ENCODE results near the gene SUSD1.
A peak's percentile ranks its signal among the peaks of the same experiment; 100 is the strongest.

Gene SUSD1

GRCh38 chr9:112012026-112012902 is 162.8 kb downstream of the SUSD1 start:
- peak; percentile 76 for DNase-seq (ENCODE audit: low read depth)

GRCh38 chr9:112011051-112011620 is 164.0 kb downstream of the SUSD1 start:
- DNase-seq (ENCODE audit: low read depth): no peak

GRCh38 chr9:112010537-112010936 is 164.6 kb downstream of the SUSD1 start:
- no peak for DNase-seq (ENCODE audit: low read depth)

GRCh38 chr9:112009656-112010055 is 165.4 kb downstream of the SUSD1 start:
- no peak for DNase-seq (ENCODE audit: low read depth)

GRCh38 chr9:112007575-112008240 is 167.4 kb downstream of the SUSD1 start:
- DNase-seq (ENCODE audit: low read depth): no peak

GRCh38 chr9:112006361-112007020 is 168.6 kb downstream of the SUSD1 start:
- DNase-seq (ENCODE audit: low read depth): no peak

GRCh38 chr9:112005939-112006338 is 169.2 kb downstream of the SUSD1 start:
- no peak for DNase-seq (ENCODE audit: low read depth)

GRCh38 chr9:112003538-112003937 is 171.6 kb downstream of the SUSD1 start:
- DNase-seq (ENCODE audit: low read depth): no peak

- no peak for DNase-seq (ENCODE audit: low read depth)
Measured at GRCh38 chr9:112002847-112003457, 172.1 kb downstream of the SUSD1 start.

- no peak for DNase-seq (ENCODE audit: low read depth)
Measured at GRCh38 chr9:112002131-112002846, 172.8 kb downstream of the SUSD1 start.

- DNase-seq (ENCODE audit: low read depth): no peak
Measured at GRCh38 chr9:112000743-112001142, 174.4 kb downstream of the SUSD1 start.

- DNase-seq (ENCODE audit: low read depth): no peak
Measured at GRCh38 chr9:111999319-111999718, 175.8 kb downstream of the SUSD1 start.

- no peak for DNase-seq (ENCODE audit: low read depth)
Measured at GRCh38 chr9:111997831-111998230, 177.3 kb downstream of the SUSD1 start.

GRCh38 chr9:111994831-111995458 is 180.2 kb downstream of the SUSD1 start:
- no peak for DNase-seq (ENCODE audit: low read depth)

- DNase-seq (ENCODE audit: low read depth): no peak
Measured at GRCh38 chr9:111993319-111993718, 181.8 kb downstream of the SUSD1 start.

- DNase-seq (ENCODE audit: low read depth): no peak
Measured at GRCh38 chr9:111992523-111992922, 182.6 kb downstream of the SUSD1 start.

GRCh38 chr9:111991179-111991578 is 183.9 kb downstream of the SUSD1 start:
- DNase-seq (ENCODE audit: low read depth): no peak
